LNCaP clone FGC (cell line): Measurements from ENCODE around the gene EPHA5.

Source experiments
- DNase-seq: peaks from one replicate; pipeline ENCODE4 v3.0.0-alpha.2; 2011; ENCODE audit warnings: low read depth
- H3K4me3 ChIP-seq: 2 replicates; pipeline ENCODE4 v1.5.1; 2011; ENCODE audit warnings: mild to moderate bottlenecking, low read depth, low read length, control low read depth
- TF ChIP-seq, protein P1 (sequence below): IDR thresholded peaks from 2 replicates; pipeline ENCODE4 v1.5.1; 2012; ENCODE audit warnings: mild to moderate bottlenecking; ENCODE audit not compliant: control insufficient read depth, insufficient read depth; ENCODE audit errors: extremely low read depth

EPHA5 gene

DNA sequence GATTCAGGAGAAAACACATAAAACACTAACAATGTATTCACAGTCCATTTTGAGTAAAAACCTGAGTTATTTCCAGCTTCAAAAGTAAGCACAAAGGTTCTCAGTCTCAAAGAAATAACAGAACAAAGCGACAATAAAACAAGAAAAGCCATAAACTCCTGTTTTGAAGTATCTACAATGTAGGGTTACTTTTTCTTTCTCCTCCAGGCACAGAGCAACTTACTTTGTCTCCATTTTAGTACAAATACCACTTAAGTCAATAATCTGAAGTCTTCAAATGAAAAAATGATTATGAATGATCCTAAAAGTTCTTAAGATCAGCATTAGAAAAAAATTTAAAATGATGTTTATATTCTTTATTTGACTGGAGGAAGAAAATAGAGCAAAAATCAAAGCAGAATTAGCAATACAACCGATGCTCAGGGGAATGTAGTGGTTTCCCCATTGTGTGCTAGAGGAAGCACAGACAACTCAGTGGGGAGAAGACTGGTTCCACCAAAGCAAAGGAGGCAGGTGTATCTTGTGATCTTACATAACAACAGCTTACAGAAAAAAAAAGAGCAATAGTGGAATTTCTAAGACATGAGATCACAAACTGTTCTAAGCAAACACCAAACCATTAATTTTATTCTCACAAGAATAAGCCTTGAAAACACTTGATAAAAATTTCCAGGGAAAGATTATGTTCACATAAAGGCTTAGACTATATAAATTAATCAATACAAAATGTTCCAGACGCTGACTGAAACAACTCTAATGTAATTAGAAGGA lies 35.1 kb downstream of the EPHA5 start:
- TF ChIP-seq, protein P1, sequence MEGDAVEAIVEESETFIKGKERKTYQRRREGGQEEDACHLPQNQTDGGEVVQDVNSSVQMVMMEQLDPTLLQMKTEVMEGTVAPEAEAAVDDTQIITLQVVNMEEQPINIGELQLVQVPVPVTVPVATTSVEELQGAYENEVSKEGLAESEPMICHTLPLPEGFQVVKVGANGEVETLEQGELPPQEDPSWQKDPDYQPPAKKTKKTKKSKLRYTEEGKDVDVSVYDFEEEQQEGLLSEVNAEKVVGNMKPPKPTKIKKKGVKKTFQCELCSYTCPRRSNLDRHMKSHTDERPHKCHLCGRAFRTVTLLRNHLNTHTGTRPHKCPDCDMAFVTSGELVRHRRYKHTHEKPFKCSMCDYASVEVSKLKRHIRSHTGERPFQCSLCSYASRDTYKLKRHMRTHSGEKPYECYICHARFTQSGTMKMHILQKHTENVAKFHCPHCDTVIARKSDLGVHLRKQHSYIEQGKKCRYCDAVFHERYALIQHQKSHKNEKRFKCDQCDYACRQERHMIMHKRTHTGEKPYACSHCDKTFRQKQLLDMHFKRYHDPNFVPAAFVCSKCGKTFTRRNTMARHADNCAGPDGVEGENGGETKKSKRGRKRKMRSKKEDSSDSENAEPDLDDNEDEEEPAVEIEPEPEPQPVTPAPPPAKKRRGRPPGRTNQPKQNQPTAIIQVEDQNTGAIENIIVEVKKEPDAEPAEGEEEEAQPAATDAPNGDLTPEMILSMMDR = no peak
- DNase-seq = no peak

GRCh38 chr4:65624651-65625050 lies 45.6 kb downstream of the EPHA5 start:
- no peak overlapping the region for H3K4me3 ChIP-seq
- no peak for DNase-seq
- TF ChIP-seq, protein P1 = no peak

More for the DNA sequence above, 35.1 kb downstream of the EPHA5 start:
- no peak overlapping the region for H3K4me3 ChIP-seq

GRCh38 chr4:65623506-65623905 lies 46.8 kb downstream of the EPHA5 start:
- no peak overlapping the region for H3K4me3 ChIP-seq
- TF ChIP-seq, protein P1 = no peak
- no peak for DNase-seq

- DNase-seq = no peak
- TF ChIP-seq, protein P1 = no peak
- no peak overlapping the region for H3K4me3 ChIP-seq
These were observed 52.9 kb downstream of the EPHA5 start for GRCh38 chr4:65617416-65617815.

- H3K4me3 ChIP-seq = no peak overlapping the region
- TF ChIP-seq, protein P1 = no peak
- no peak for DNase-seq
These were observed 65.8 kb downstream of the EPHA5 start for GRCh38 chr4:65604515-65604914.

- no peak for DNase-seq
- no peak overlapping the region for H3K4me3 ChIP-seq
- TF ChIP-seq, protein P1 = no peak
These were observed 69.6 kb downstream of the EPHA5 start for GRCh38 chr4:65600656-65601055.

GRCh38 chr4:65599340-65599739 lies 70.9 kb downstream of the EPHA5 start:
- no peak overlapping the region for H3K4me3 ChIP-seq
- DNase-seq = no peak
- TF ChIP-seq, protein P1 = no peak
